GM21390 (cell line): ENCODE results near the gene FAM47E.

ENCODE experiments used
- ATAC-seq: cut with Tn5 transposase; IDR thresholded peaks from one replicate; pipeline ENCODE4 v1.9.1; 2021; ENCODE audit not compliant: unreplicated experiment

The FAM47E gene

GRCh38 chr4:76251441-76252270, at the start of gene FAM47E:
FAM47E (plus strand) TSS chr4:76251721; CDS start chr4:76251747, 26 bp downstream.
- no peak for ATAC-seq

DNA sequence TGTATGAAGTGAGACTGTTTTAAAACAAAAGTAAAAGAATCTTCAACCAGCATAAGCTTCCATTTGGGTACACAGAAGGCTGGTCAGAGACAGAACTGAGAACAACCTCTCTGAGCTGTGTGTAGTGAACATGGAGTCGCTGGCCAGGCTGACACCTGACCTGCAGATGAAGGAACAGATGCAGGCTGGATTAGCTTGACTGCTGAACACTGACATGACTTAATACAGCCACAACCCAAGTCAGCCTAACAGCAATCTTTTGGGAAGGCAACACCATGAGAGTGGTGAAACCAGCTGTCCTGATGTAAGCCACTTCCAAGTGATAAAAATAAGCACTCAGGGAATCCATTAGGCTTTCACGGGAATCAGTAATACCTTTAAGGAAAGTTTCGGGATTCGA, 48.0 kb upstream of the FAM47E start:
- ATAC-seq, result no peak

DNA sequence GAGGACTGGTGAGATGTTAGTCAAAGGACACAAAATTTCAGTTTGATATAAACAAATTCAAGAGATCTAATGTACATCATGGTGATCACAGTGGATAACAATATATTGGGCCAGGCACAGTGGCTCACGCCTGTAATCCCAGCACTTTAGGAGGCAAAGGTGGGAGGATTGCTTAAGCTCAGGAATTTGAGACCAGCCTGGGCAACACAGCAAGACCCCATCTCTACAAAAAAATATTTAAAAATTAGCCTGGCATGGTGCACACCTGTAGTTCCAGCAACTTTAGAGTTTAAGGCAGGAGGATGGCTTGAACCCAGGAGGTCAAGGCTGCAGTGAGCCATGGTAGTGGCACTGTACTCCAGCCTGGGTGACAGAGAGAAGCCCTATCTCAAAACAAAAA, 46.6 kb upstream of the FAM47E start:
- no peak for ATAC-seq

DNA sequence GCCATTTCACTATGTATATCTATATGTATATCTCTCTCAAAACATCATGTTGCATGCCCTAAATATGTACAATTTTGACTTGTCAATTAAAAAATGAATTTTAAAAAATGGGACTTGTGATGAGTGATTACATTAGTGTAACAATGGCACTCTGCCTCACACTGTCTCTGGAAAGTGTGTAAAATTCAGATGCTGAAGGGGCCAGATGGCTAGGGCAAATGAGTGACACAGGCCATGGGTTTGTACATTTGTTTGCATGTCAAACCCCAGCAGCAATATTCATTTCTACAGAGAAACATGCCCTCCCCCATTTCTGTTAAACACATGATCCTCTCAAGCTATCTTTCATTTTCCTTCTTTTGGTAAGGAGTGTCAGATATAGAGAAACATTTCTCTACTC, 46.0 kb upstream of the FAM47E start:
- ATAC-seq, result no peak

- no peak for ATAC-seq
Measured at GRCh38 chr4:76206222-76206942, 45.1 kb upstream of the FAM47E start.

DNA sequence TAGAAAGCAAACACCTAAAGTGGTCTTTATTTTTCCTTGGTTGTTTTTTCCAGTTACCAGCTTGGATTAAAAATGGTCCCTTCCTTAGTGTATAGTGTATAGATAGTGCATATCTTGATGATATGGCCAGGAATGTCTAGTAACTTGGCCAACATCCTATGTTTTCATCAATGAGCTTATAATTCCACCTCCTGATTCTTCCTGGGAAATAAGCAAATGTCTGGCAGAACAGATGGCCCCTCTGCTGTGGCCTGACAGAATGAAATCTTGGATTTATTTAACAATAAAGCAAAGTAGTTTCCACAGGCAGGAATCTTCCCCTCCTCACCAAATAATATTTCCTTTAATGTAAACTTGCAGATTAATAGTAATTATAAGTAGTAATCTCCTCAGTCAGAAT, 44.0 kb upstream of the FAM47E start:
- ATAC-seq, result no peak

DNA sequence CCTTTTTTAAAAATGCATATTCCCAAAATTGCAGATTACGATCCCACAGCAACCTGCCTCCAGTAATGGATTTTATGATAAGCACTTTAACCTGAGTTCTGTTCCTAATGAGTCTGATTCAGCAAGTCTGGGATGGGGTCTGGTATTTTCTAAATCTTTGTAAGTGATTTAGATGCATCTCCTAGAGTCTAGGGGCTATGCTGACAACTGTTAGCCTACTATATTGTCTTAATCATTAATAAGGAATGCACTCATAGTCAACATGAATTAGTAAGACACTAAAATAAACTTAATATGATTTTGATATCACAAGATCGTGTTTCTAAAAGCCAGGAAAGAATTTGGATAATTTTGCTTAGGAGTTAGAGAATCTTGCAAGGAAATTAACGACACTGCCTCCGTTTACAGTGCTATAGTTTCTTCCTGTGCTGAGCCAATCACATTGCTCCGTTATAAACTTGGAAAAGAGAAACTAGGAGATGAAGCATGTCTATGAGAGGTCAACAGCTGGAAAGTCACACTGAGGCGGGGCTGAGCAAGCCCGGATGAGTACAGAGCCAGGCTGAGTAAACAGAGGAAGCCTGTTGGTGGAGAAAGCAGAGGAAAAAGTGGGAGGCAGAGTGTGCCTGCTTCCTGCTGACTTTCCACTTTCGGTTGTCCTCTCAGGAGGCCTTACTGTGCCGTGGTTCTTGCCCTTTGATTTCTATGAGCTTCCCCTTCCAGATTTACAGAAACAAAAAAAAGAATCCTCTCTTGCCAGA, 43.3 kb upstream of the FAM47E start:
- no peak for ATAC-seq

DNA sequence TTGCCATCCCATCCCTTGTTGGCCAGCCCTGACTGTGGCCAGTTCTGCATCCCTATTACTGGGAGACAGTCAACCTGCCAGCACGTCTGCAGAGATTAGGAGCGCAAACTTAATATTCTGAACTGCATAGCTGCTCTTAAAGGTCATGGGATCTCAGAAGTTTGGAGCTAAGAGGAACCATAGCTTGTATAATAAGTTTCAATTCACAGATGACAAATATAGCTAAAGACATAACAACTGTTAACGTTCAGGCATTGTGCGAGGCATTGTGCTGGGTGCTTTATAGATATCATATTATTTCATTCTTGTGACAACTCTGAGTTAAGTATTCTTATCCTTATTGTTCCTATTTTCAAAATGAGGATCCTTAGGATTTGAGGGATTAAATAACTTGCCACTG, 41.6 kb upstream of the FAM47E start:
- no peak for ATAC-seq

DNA sequence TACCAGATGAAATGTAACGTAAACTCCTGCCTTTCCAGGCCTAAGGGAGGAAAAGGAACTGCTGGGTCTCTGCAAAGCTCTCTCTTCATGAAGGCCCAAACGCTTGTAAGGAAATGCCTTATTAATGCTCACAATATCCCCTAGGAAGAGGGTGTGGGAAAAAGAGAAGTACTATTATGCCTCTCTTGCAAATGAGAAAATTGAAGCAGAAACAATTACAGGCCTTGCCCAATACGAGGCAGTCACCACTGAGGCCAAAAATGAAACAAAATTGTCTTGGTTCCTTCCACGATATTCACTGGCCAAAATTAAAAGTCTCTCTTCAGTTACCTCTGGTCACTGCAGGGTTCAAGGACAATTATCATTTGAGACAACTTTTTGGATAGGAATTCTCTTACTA, 41.1 kb upstream of the FAM47E start:
- no peak for ATAC-seq

DNA sequence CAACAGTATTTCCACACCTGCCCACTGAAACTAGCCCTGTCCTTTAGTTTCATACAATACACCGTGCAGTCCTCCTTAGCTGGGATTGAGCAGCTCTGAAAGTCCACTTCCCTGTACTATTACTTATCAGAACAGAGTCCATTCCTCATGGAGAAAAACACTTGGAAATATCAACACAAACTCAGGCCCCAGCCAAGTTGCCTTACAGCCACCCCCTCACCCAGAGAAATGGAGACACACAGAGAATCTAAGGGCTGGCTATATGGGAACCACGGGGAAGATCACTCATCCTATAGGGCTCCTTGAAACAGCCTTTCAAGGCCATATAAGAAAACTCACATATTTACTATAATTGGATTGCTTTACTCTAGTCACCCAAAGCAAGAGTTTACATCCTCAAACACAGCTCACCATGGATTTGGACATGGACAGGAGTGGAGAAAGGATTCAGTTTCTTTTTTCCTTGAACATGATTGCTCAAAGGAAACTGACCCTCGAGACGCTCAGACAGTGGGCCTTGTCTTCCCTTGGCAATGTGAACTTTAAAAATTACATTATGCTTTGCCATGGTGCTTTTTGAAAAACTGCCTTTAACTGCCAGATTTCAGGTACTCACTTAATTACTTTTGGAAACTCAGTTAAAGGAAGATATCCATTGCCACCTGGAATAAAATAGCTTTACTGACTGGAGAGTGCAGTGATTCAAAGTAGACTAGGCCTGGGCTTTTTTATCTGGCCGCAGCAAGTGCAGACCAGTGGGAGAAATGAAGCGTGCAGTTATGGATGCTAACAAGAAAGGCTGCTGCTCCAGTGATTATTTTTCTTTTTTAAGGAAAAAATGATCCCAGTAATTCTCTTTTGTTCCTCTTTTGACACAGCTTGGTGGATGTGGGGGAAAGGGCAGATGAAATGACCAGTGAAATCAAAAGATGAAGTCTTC, 39.5 kb upstream of the FAM47E start:
- ATAC-seq, result no peak

GRCh38 chr4:76212851-76213414, 38.6 kb upstream of the FAM47E start:
- ATAC-seq, result no peak

DNA sequence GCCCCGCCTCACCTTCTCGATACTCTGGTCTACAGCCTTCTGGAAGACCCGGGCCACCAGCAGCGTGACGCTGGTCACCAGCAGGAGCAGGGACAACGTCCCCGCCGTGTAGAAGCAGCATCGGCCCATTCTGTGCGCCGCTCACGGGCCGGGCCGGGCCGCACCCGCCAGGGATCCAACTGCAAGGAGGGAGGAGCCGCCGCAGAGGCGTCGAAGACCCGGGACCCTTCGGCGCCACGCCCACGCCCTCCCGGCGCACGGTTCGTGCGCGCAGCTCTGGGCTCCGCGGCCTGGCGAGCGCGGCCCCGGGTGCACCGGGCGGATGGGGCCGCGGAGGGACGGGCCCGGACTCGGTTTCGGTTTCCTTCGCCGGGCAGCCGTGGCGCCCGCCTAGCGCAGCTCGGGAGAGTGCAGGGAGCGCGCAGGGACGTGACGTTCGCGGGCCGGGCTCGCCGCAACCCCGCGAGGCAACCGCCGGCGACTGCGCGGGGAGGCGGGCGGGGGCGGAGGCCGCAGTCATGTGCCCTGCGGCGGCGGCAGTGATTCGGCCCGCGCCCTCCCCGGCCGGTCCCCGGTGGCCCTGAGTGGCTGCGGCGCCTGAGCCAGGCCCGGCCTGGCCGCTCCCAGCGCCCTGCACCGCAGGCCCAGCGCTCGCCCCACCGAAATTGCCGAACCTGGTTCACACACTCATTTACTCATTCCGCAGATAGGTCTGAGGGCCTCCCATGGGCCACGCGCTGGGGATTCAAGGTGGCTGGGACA, 37.9 kb upstream of the FAM47E start, which contains the start of gene SCARB2:
TSS of gene SCARB2 (minus strand) at position 410 of the 762 bp plus-strand sequence. CDS start at position 129, 281 bp downstream.
- peak; percentile 76 for ATAC-seq

DNA sequence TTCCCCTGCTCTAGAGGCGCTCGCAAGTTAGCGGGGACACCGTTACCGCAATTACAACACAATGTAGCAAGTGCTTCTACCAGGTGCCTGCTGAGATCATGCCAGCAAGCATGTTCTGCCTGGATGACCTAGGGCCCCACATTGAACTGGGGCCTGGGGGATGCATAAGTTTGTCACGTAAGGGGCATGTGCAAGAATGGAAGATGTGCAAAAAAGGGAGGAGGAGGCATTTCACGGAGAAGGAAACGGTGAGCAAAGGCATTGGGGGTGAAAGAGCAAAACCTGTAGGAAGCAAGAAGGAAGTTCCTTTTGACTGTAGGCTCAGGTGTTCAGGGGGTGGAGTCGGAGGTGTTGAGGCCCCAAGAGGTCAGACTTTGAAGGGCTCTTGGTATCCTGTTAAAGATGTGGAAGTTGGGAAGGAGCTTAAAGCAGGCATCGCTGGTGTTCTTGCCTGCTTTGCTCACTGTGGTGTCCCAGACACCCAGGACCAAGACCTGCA, 37.3 kb upstream of the FAM47E start:
- ATAC-seq, result peak; percentile 12

- no peak for ATAC-seq
Measured at GRCh38 chr4:76215077-76215476, 36.4 kb upstream of the FAM47E start.

DNA sequence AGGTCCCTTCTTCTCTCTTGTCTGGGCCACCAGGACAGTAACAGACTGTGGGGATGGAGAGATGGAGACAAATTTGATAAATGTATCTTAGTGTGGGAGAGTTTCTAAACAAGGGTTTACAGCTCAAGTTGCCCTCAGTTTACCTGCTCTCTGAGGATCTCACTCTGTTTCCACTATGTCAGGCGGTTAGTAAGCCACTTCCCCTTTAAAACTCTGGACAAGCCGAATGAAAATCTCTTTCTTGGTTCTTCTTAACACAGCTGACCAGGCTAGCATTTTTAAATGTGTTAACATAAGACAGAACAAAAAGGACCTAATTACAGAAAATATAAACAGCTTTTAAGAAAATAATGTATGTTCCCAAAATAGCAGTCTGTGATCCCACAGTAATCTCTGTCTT, 35.0 kb upstream of the FAM47E start:
- no peak for ATAC-seq

DNA sequence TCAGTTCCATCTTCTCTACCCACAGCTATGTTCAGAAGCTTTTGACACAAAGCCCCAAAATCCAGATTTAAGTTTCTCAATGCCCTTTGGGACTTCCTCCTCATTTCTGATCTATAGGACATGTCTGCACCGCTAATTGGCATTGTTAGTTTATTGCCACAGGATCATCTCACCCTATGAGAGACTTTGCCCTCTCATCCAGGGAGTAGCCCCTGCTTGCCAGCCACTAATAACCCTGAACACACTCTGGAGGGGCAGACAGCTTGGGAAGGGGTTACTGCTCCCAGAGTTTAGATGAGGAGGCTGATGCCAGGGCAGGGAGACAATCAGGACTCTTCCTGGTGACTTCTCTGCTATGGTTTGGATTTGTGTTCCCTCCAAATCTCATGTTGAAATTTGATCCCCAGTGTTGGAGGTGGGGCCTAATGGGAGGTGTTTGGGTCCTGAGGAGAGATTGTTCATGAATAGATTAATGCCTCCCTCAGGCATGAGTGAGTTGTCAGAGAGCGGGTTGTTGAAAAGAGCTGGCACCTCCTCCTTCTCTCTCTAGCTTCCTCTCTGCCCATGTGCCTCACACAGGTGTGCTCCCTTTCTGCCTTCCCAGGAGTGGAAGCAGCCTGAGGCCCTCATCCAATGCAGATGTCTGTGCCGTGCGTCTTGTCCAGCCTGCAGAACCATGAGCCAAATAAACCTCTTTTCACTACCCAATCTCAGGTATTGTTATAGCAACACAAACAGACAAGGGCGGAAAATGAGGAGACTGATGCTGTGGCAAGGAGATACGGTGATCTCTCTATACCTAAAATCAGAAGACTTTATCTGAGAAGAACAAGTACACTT, 34.3 kb upstream of the FAM47E start:
- ATAC-seq, result no peak

DNA sequence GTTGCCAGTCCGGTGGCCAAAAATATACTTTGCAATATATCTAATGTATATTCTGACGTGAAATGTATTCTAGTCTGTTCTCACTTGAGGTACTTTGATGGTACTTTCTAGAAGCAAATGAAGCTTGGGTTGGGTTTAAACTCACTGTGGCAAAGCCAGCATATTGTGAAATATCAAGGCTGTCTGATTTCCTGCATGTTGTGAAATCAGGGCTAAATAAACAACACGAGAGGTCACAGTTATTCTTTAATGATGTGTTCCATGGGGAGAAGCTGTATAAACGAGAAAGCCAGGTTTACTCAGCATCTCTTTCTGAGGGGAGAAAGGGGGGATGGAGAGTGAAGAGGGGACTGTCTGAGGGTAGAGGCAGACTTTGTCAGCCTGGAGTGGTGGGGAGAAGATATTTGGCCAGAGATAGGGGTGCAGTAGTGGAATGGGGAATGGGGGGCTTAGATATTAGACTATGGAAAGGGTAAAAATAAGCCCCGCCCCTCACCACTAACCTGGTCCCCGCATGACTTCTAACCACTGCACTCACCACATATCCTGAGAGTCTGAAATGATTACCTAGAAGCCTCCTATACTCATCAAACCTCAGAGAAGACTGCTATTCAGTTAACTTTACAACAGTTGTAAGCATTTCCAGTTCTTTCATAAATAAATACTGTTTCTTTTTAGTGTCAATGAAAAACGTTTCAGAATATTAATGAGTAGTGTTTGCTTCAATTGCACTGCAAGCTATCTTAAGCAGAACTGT, 32.0 kb upstream of the FAM47E start:
- ATAC-seq, result no peak

- ATAC-seq, result no peak
Measured at GRCh38 chr4:76224171-76224570, 27.4 kb upstream of the FAM47E start.
